DOHH2 (cell line): ENCODE data around the gene ZMIZ2.

ENCODE experiments used
- H3F3A ChIP-seq: fragments of 200-600 bp; sonication (generic), shearing (Covaris generic); 2 replicates; pipeline ENCODE4 v1.6.0; 2016; ENCODE audit warnings: antibody characterized with exemption, mild to moderate bottlenecking; ENCODE audit not compliant: control insufficient read depth, insufficient read depth
- H3K27ac ChIP-seq: fragments of 200-600 bp; sonication (generic); 2 replicates; pipeline ENCODE4 v1.5.1; 2014; ENCODE audit warnings: low read depth, mild to moderate bottlenecking, low read length, moderate library complexity
- H3K27me3 ChIP-seq: fragments of 200-600 bp; sonication (generic); 2 replicates; pipeline ENCODE4 v1.6.1; 2014; ENCODE audit warnings: mild to moderate bottlenecking, low read length, mixed read lengths; ENCODE audit not compliant: control insufficient read depth
- H3K36me3 ChIP-seq: fragments of 200-600 bp; sonication (generic); 2 replicates; pipeline ENCODE4 v1.6.1; 2014; ENCODE audit warnings: mild to moderate bottlenecking, low read length, moderate library complexity, mixed read lengths; ENCODE audit not compliant: control insufficient read depth
- H3K4me1 ChIP-seq: fragments of 200-600 bp; sonication (generic); 2 replicates; pipeline ENCODE4 v1.6.1; 2014; ENCODE audit warnings: mild to moderate bottlenecking, low read length, mixed read lengths; ENCODE audit not compliant: control insufficient read depth
- H3K4me2 ChIP-seq: fragments of 200-600 bp; sonication (generic); 2 replicates; pipeline ENCODE4 v1.6.0; 2014; ENCODE audit warnings: mild to moderate bottlenecking, low read length, moderate library complexity
- H3K4me3 ChIP-seq: fragments of 200-600 bp; sonication (generic); 2 replicates; pipeline ENCODE4 v1.5.1; 2014; ENCODE audit warnings: mild to moderate bottlenecking, low read length, mixed read lengths
- H3K79me2 ChIP-seq: fragments of 200-600 bp; sonication (generic); 2 replicates; pipeline ENCODE4 v1.6.1; 2014; ENCODE audit warnings: mild to moderate bottlenecking, low read length, mixed read lengths; ENCODE audit not compliant: control insufficient read depth
- H3K9me2 ChIP-seq: fragments of 200-600 bp; sonication (generic); replicated peaks from 2 replicates; pipeline ENCODE4 v1.6.1; 2014; ENCODE audit warnings: mild to moderate bottlenecking, low read length, mixed read lengths; ENCODE audit not compliant: control insufficient read depth
- H3K9me3 ChIP-seq: fragments of 200-600 bp; sonication (generic); 2 replicates; pipeline ENCODE4 v1.6.1; 2014; ENCODE audit warnings: antibody characterized with exemption, low read length, mixed read lengths; ENCODE audit not compliant: control insufficient read depth, insufficient read depth
- H4K20me1 ChIP-seq: fragments of 200-600 bp; sonication (generic); 2 replicates; pipeline ENCODE4 v1.6.0; 2014; ENCODE audit warnings: low read depth, mild to moderate bottlenecking, antibody characterized with exemption, low read length, moderate library complexity; ENCODE audit not compliant: control insufficient read depth, insufficient read depth
- EZH2phosphoT487 ChIP-seq: fragments of 200-600 bp; sonication (generic); IDR thresholded peaks from 2 replicates; pipeline ENCODE4 v1.6.1; 2017; ENCODE audit warnings: borderline replicate concordance, mild to moderate bottlenecking, antibody characterized with exemption, low read length, moderate library complexity, mixed read lengths
- TF ChIP-seq, protein P1 (sequence below): fragments of 200-600 bp; sonication (generic); IDR thresholded peaks from one replicate; pipeline ENCODE4 v1.5.1; 2014; ENCODE audit warnings: antibody characterized with exemption, mild to moderate bottlenecking, low read depth, low read length; ENCODE audit not compliant: poor library complexity, severe bottlenecking

ZMIZ2 gene

DNA sequence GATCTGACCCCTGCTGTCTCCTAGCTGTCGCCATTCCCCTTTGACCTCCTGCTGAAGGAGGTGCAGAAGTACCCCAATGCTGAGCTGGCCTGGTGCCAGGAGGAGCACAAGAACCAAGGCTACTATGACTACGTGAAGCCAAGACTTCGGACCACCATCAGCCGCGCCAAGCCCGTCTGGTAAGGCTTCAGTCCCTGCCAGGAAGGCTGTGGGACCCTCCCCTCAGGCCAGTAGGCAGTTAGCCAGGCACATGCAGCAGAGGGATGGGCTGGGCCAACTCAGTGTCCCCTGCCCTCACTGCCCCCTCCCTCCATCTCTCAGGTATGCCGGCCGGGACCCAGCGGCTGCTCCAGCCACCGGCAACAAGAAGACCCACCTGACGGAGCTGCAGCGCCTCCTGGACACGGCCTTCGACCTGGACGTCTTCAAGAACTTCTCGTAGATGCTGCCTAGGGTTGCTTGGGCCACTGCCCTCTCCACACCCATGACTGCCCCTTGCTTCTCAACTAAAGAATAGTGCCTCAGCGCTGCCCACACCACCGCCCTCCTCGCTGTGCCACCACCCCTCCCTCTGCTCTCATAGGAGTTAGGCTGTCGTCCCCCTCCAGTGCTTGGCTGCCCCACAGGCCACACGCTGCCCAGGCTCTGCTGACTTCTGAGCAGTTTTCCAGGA is 41.0 kb upstream of the ZMIZ2 start:
- Histone ChIP-seq H3K27ac (no peak overlapping the region), H3K79me2 (no peaks in the 10 kb centered on the region)
- TF ChIP-seq, protein P1, sequence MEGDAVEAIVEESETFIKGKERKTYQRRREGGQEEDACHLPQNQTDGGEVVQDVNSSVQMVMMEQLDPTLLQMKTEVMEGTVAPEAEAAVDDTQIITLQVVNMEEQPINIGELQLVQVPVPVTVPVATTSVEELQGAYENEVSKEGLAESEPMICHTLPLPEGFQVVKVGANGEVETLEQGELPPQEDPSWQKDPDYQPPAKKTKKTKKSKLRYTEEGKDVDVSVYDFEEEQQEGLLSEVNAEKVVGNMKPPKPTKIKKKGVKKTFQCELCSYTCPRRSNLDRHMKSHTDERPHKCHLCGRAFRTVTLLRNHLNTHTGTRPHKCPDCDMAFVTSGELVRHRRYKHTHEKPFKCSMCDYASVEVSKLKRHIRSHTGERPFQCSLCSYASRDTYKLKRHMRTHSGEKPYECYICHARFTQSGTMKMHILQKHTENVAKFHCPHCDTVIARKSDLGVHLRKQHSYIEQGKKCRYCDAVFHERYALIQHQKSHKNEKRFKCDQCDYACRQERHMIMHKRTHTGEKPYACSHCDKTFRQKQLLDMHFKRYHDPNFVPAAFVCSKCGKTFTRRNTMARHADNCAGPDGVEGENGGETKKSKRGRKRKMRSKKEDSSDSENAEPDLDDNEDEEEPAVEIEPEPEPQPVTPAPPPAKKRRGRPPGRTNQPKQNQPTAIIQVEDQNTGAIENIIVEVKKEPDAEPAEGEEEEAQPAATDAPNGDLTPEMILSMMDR = no peak
- TF ChIP-seq EZH2phosphoT487 = no peak

DNA sequence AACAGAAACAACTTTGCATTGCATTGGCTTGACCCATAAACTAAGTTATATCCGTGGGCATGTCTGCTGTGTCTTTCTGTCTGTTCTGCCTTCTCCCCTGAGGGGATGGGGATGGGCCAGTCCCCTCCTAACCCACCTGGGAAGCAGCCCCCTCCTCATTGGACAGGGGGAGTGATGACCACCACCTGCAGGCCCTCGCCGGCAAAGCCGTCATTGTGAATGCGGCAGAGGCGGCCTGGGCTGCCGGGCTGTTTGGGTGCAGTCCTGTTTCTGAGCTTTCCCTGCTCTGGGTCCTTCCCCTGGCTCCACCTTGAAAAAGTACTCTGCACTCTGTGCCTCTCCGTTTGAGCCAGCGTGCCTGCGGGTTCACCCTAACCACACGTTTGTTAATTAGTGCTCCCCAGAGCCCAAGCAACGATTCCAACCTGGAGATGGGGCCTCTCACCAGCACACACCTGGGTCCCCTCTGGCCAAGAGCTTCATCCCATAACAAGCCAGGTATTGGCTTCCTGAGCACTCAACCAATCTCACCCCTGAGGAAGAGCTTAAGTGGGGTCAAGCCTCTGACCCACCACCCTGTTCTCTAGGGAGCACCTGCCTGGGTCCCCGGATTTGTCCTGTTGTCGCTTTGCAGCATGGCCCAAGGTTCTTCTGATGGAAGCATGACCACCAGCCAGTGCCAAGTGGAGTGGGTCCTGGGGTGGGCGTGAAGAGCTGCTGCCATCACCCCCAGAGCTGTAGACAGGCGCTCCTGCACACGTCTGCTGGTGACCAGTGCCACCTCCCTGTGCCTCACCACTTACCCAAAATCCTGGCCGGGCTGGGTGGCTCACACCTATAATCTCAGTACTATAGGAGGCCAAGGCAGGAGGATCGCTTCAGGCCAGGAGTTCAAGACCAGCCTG is 39.4 kb upstream of the ZMIZ2 start:
- Histone ChIP-seq H3K9me3 (no peaks in the 10 kb centered on the region), H3K4me2 (no peak overlapping the region), H3K4me3 (no peak overlapping the region), H3K27me3 (no peaks in the 10 kb centered on the region), H3K36me3 (peaks cover 28% of the 10 kb centered on the region), H4K20me1 (no peaks in the 10 kb centered on the region), H3K27ac (no peak overlapping the region), H3K79me2 (no peaks in the 10 kb centered on the region), H3K9me2 (no peaks in the 10 kb centered on the region), H3K4me1 (no peaks in the 10 kb centered on the region), H3F3A (0 out of 2 replicates have a peak, but pooled peaks cover 6% of the 10 kb centered on the region)
- TF ChIP-seq, protein P1 = no peak
- TF ChIP-seq EZH2phosphoT487 = no peak

More for the DNA sequence above, 41.0 kb upstream of the ZMIZ2 start:
- no peaks in the 10 kb centered on the region for H3K27me3 ChIP-seq
- no peaks in the 10 kb centered on the region for H3K4me1 ChIP-seq
- H3K36me3 ChIP-seq = peaks cover 28% of the 10 kb centered on the region
- H4K20me1 ChIP-seq = no peaks in the 10 kb centered on the region
- no peaks in the 10 kb centered on the region for H3K9me3 ChIP-seq
- no peaks in the 10 kb centered on the region for H3K9me2 ChIP-seq
- H3K4me3 ChIP-seq = no peak overlapping the region
- H3K4me2 ChIP-seq = no peak overlapping the region
- 0 out of 2 replicates have a peak, but pooled peaks cover 6% of the 10 kb centered on the region for H3F3A ChIP-seq

DNA sequence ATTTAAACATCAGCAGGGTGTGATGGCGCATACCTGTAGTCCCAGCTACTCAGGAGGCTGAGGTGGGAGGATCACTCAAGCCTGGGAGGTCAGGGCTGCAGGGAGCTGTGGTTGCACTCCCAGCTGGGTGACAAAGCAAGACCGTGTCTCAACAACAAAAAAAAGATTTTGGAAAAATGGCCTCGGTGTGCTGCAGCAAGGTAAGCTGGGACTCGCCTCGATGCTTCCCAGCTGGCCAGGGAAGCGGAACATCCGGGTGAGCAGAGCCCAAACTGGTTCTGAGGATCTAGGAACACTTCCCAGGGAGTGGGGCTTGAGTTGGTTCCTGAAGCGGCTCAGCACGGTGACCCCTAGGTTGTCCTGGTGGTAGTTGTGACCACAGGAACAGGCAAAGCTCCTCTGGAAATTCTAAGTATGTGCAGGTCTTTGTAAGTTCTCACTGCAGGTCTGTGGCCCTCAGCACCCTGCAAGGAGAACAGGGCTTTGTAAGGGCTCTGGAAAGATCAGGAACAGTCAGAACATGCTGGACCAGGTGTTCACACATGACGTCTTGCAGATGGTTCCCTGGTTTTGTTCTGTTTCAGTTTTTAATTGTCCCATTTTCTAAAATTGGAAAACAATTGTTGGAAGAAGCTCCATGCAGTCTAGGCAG is 38.6 kb upstream of the ZMIZ2 start:
- no peaks in the 10 kb centered on the region for H4K20me1 ChIP-seq
- no peak overlapping the region for H3K4me2 ChIP-seq
- no peaks in the 10 kb centered on the region for H3K79me2 ChIP-seq
- H3K36me3 ChIP-seq = peaks cover 28% of the 10 kb centered on the region
- no peaks in the 10 kb centered on the region for H3K4me1 ChIP-seq
- H3K27ac ChIP-seq = no peak overlapping the region
- no peaks in the 10 kb centered on the region for H3K9me2 ChIP-seq
- no peaks in the 10 kb centered on the region for H3K27me3 ChIP-seq
- TF ChIP-seq, protein P1 = no peak
- no peak for TF ChIP-seq EZH2phosphoT487
- 0 out of 2 replicates have a peak, but pooled peaks cover 4% of the 10 kb centered on the region for H3F3A ChIP-seq
- H3K9me3 ChIP-seq = no peaks in the 10 kb centered on the region
- H3K4me3 ChIP-seq = no peak overlapping the region
